ENCODE measurements around the gene HES5.

DNA sequence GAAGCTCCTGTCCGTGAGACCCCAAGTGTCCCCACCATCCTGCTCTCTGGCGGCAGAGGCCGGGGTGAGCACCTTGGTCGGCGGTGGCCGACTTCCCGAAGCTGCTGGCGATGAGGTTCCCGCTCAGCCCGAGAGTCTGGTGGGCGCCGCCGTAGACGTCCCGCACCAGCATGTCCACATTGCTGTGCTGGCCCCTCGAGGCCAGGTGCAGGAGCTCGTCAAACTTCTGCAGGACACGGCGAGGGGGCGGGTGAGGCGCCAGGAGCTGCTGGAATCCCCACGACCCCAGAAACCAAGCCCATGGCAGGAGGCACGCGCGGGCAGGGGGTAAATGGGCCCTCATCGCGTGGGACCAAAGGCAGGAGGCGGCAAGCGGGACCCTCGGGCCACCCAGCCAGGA lies 10.3 kb downstream of the HES5 start:
- TF ChIP-seq ZC3H11A (IDR thresholded peaks at IDR 0.05), result no peak
- TF ChIP-seq, protein P1, sequence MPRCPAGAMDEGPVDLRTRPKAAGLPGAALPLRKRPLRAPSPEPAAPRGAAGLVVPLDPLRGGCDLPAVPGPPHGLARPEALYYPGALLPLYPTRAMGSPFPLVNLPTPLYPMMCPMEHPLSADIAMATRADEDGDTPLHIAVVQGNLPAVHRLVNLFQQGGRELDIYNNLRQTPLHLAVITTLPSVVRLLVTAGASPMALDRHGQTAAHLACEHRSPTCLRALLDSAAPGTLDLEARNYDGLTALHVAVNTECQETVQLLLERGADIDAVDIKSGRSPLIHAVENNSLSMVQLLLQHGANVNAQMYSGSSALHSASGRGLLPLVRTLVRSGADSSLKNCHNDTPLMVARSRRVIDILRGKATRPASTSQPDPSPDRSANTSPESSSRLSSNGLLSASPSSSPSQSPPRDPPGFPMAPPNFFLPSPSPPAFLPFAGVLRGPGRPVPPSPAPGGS (IDR thresholded peaks at IDR 0.05), result no peak
- TF ChIP-seq SMC3 (IDR thresholded peaks at IDR 0.05), result no peak
- TF ChIP-seq RARB (CRISPR knock-in tag; IDR thresholded peaks at IDR 0.05), result no peak
- TF ChIP-seq, protein P2, sequence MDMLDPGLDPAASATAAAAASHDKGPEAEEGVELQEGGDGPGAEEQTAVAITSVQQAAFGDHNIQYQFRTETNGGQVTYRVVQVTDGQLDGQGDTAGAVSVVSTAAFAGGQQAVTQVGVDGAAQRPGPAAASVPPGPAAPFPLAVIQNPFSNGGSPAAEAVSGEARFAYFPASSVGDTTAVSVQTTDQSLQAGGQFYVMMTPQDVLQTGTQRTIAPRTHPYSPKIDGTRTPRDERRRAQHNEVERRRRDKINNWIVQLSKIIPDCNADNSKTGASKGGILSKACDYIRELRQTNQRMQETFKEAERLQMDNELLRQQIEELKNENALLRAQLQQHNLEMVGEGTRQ (IDR thresholded peaks at IDR 0.05), result no peak
- no peak for TF ChIP-seq POLR2A (IDR thresholded peaks at IDR 0.05; ENCODE audit: low read length)
